NCI-H2227 (cell line): ENCODE results near the gene DNAJC6.
"Not testable (repeated sequence)": the region's sequence is repeated elsewhere in the genome, so short reads cannot be mapped to it uniquely, and the experiment has no call there.

Source experiments
- DNase-seq: peaks from one replicate; lab custom pipeline; 2025; ENCODE audit not compliant: unreplicated experiment; lab: John Stamatoyannopoulos, UW

The DNAJC6 gene

GRCh38 chr1:65355031-65355712 lies 45.8 kb downstream of the DNAJC6 start:
- no peak for DNase-seq

DNA sequence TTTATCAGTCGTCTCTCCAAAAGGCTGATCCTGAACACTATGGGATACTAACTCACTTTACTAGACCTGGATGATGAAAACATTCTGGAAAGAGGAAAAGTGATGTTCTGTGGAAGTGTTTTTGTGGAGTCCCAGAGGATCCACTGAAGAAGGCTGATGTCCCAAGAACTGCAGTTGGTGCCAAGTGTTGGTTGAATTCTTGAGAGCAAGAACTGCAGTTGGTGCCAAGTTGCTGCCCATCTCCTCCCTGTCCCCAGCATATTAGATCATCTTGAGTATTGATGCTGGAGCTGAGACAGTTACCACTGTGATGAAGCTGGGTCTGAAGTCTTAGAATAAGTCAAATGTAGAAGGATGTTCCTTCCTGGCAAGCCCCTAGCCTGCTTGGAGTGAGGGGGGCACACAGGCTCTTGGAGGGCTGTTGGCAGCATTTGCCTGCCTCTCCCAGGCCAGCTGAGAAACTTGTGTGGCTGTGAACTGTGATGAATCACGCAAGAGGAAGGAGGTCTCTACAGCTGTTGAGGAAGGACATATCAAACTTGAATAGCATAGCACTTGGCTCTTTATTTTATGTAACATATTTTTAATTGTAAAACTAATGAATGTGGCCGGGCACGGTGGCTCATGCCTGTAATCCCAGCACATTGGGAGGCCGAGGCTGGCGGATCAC lies 48.1 kb downstream of the DNAJC6 start:
- no peak for DNase-seq

GRCh38 chr1:65359888-65360287 lies 50.5 kb downstream of the DNAJC6 start:
- no peak for DNase-seq

DNA sequence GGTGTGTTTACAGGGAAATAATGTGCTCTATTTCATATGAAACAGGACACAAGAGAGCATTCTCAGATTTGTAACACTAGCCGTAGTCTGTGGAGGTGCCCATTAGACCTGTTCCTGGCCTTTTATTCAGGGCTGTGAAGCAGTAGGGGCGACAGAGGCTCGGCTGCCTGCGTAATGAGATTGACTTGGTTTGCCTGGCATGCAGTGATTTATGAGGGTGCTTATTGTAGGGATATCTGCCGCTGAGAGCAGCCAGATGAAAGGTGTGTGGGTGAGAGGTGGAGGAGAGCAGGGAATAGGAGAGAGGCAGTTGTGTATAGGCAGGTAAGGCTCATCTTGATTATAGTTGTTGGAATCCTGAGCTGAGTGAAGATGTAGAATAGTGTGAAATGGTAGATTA lies 51.3 kb downstream of the DNAJC6 start:
- peak; percentile 56 for DNase-seq

- no peak for DNase-seq
Observed at GRCh38 chr1:65362545-65362944, 53.2 kb downstream of the DNAJC6 start.

GRCh38 chr1:65363484-65363883 lies 54.1 kb downstream of the DNAJC6 start:
- DNase-seq, result no peak

GRCh38 chr1:65368403-65368802 lies 59.1 kb downstream of the DNAJC6 start:
- no peak for DNase-seq

DNA sequence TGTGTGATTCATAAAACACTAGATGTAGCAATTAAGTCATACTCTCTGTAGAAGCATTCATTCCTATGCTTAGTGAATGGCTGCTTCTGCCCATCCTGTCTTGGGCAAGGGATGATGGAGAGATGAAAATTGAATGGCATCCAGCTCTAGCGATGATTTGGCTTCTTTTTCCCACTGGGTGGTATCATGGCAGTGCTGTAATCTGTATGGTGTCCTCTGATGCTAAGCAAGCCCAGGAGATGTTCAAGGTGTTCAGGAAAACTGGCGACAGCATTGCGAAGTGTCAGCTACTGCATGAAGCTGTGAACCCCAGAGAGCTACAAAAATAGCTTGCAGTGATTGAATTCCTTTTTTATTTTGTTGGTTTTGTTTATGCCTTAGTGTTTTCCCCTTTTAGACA lies 62.2 kb downstream of the DNAJC6 start:
- DNase-seq, result no peak

DNA sequence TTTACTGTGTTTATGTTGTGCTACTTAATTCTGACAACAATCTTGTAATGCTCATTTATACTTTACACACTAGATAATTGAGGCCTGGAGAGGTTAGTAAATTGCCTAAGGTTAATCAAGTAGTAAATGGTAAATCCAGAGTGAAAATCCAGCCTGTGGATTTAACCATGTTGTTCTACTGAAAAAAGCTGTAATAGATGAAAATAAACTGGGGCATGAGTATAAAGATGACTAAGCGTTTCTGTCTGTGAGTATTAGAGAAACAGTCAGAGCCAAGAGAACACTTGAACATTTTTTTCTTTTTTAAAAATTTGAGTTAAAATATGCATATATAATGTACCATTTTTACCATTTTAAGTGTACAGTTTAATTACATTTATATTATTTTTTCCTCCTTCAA lies 63.2 kb downstream of the DNAJC6 start:
- no peak for DNase-seq

DNA sequence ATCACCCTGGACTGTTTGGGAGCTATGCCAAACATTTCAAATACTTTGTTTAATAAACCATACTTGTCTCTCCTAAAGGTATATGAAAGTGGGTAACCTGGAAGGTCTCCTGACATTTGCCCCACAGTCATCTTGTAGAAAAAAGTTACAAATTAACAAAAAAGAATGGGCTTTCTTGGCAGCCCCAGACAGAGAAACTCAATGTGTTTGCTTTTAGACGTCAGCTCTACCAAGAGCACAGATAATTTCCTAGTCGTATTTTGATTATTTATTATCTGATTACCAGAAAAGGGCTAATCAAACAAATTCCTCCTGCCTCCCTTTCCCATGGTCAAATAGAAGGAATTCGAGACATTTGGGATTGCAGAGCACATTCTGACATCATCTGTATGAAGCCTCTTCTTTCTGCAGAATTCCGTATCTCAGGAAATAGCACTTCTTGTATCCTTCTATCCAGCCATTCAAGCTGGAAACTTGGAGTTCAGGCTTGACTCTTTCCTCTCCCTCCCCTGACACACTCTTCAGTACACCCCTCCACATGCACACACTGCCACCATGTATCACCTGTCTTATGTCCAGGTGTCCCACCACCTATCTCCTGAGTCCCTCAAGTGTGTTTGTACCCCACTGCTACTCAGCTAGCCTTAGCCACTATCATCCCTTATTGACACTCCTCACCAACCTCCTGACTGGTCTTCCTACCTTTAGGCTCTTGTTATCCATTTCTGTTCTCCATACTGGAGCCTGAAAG lies 68.3 kb downstream of the DNAJC6 start:
- no peak for DNase-seq

DNA sequence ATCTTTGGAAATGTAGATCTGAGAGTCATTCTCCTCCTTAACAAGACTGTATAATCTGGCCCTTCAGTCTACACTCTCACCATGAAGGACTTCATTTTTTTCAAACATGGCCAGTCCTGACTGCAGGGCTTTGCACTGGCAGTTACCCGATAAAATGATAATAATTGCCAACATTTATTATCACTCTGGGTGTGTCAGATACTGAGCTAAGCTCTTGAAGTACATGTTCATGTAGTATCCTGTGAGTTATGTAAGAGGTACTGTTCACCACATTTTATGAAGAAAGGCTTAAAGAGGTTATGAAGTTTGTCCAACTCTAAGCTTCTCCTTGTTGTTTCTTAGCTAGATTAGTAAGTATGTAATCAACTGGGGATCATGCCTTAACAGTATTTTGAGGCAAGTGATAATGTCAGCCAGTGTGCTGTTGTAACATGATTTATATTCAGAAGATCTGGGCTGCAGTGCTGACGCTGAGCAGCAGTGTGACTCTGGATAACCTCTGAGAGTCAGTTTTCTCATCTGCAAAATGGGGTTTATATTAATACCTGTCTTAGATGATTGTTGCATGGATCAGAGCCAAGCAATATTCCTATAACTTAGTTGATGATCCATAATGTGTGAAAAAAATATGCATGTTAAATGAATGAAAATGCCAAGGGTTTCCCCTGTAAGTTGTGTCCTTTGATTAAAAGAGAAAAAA lies 69.1 kb downstream of the DNAJC6 start:
- DNase-seq, result no peak

GRCh38 chr1:65384426-65384825 lies 75.1 kb downstream of the DNAJC6 start:
- not testable (repeated sequence) for DNase-seq

GRCh38 chr1:65386439-65386838 lies 77.1 kb downstream of the DNAJC6 start:
- no peak for DNase-seq

DNA sequence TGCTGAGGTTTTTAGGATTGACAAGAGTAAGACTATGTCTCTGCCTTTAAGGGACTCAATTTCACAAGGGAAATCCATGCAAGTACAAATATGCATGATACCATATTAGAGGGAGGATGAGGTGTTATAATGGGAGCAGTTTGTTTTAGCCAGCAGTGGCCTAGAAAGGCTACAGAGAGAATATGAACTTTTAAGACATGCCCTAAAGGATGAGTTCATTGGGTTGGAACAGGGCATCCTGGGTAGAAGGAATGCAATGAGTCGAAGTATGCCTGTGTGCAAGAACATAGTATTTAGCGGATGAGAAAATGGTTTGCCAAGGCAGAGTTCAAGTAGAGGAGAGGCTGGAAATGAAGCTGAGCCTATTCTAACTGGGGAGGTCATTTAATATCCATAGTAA lies 78.5 kb downstream of the DNAJC6 start:
- no peak for DNase-seq

- no peak for DNase-seq
Observed at GRCh38 chr1:65388908-65389695, 79.8 kb downstream of the DNAJC6 start.

DNA sequence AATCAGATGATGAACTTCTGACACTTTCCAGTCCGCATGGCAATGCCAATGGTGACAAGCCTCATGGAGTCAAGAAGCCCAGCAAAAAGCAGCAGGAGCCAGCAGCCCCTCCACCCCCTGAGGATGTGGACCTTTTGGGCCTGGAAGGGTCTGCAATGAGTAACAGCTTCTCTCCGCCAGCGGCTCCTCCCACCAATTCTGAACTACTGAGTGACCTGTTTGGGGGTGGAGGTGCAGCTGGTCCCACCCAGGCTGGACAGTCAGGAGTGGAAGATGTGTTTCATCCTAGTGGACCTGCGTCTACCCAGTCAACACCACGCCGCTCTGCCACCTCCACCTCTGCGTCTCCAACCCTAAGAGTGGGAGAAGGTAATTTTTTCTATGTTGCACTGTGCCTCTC lies 83.2 kb downstream of the DNAJC6 start:
- DNase-seq, result no peak

DNA sequence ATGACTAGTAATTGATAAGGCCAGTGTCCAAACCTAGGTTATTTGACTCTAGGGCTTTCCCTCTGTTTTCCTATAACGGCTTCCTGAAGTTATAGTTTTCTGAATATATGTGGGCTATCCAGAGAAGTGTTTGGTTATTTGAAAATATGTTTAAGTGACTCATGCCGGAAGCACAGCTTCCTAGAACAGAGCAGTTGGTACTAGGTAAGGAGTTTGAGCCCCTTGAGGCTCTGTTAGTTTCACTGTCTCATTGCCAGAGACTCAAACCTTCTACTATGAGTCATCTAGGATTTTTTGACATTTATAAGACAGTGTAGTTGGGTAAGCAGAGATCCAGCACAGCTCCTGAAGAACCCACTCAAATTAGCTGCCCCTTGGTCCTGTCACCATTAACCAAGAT lies 84.0 kb downstream of the DNAJC6 start:
- DNase-seq, result no peak

GRCh38 chr1:65393928-65394327 lies 84.6 kb downstream of the DNAJC6 start:
- DNase-seq, result no peak

DNA sequence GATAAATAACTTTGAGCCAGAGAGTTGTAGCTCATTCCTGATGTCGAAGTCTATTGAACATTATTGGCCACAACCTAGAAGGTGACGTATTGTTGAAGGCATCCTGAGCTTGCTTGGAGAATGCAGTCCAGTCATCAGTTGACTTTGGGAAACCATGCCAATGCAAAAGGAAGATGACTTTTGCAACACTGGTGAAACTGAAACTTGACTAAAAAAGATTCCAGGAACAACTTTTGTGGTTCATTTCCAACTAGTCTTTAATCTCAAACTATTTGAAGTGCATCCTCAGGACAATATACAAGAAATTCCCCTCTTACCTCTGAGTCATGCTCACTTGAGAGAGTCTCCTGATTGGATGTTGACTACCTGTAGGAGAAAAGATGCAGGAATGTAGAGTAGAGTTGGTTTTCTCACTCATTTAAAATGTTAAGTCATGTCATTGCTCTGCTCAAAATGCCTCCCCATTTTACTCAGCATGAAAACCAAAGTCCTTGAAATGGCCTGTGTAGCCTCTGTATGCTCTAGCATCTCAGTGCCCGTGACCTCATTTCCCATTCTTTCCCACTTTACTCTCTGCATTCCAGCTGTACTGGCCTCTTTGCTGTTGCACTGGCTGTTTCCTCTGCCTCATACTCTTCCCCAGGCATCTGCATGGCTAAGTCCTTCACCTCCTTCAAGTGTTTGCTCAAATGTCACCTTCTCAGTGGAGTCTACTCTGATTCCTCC lies 86.7 kb downstream of the DNAJC6 start:
- DNase-seq, result no peak

DNA sequence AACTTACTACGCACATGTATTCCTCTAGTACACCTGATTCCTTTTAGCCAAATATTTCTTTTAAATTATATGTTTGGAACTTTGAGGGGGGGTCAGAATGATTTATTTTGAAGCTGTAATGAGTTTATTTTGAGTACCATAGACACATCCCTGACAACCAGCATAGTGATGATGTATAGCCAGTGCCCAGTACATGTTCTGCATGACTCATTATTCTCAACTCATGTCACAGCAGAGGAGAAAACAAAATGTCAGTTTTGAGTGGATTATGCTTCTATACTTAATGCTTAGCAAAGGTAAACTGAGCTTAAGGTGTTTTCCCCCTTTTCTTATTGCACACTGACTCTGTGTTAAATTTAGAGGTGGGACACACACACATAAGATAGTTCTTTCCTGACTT lies 88.7 kb downstream of the DNAJC6 start:
- no peak for DNase-seq
